Lung (tissue), 12 donors: Measurements from ENCODE around the gene SH3GL2. TPM values are rescaled to one million over a fixed set of nuclear protein-coding genes. Genes with fewer than 3 reads are reported as not detected.
A peak's percentile ranks its signal among the peaks of the same experiment; 100 is the strongest.

Source experiments
- ATAC-seq: fragments of 200-7000 bp; cut with Tn5 transposase; one replicate; pipeline ENCODE4 v1.9.1; 2020; ENCODE audit warnings: moderate number of reproducible peaks; ENCODE audit not compliant: insufficient read depth, low FRiP score
- DNase-seq, 3 donors: peaks; one replicate each; pipeline ENCODE4 v3.0.0-alpha.2; 2013 to 2017
- H3K27ac ChIP-seq, 2 donors: one replicate each; pipeline ENCODE4 v1.5.1; 2013; ENCODE audit warnings: mild to moderate bottlenecking in 2 of 2, moderate library complexity in 2 of 2, control low read depth in 1 of 2, inconsistent platforms in 1 of 2, low read depth in 1 of 2, low read length in 1 of 2
- H3K27me3 ChIP-seq, 3 donors: one replicate each; pipeline ENCODE4 v1.5.1; 2013; ENCODE audit warnings: low read length in 2 of 3; ENCODE audit not compliant: control insufficient read depth in 3 of 3, insufficient read depth in 3 of 3
- H3K36me3 ChIP-seq, 4 donors: one replicate each; pipeline ENCODE4 v1.5.1; 2013; ENCODE audit warnings: low read length in 4 of 4, mild to moderate bottlenecking in 1 of 4, moderate library complexity in 1 of 4; ENCODE audit not compliant: control insufficient read depth in 4 of 4, insufficient read depth in 4 of 4
- H3K4me1 ChIP-seq, 5 donors: one replicate each; pipeline ENCODE4 v1.5.1; 2013; ENCODE audit warnings: low read length in 5 of 5, mild to moderate bottlenecking in 2 of 5, moderate library complexity in 1 of 5; ENCODE audit not compliant: control insufficient read depth in 5 of 5, insufficient read depth in 5 of 5
- H3K4me3 ChIP-seq: one replicate; pipeline ENCODE4 v1.5.1; 2013; ENCODE audit warnings: mild to moderate bottlenecking, control low read depth, moderate library complexity
- H3K9ac ChIP-seq, 2 donors: one replicate each; pipeline ENCODE4 v1.5.1; 2013; ENCODE audit warnings: low read length in 2 of 2, control low read depth in 1 of 2; ENCODE audit not compliant: insufficient read depth in 1 of 2
- H3K9me3 ChIP-seq, 4 donors: one replicate each; pipeline ENCODE4 v1.5.1; 2013; ENCODE audit warnings: low read length in 3 of 4, mild to moderate bottlenecking in 1 of 4, moderate library complexity in 1 of 4; ENCODE audit not compliant: control insufficient read depth in 4 of 4, insufficient read depth in 3 of 4
- WGBS, 2 donors: extraction: QIAGEN DNeasy Blood & Tissue Kit; methylation state at CpG; one replicate each; pipeline ENCODE4 v1.1.7; 2013; 5-methylcytosine and 5-hydroxymethylcytosine counted together
- polyA plus RNA-seq, 2 donors: library from polyadenylated mRNA; stranded (reverse); fragments of 200-250 nt; gene quantifications; one replicate each; pipeline ENCODE4 v1.2.1, GENCODE V29; 2013
- total RNA-seq, 2 donors: library from RNA; depleted of rRNA in 1 of 2; stranded (reverse); fragments of >200 nt in 1 of 2; gene quantifications; one replicate each; pipeline ENCODE4 v1.2.1, GENCODE V29; 2014 to 2021
- TF ChIP-seq, protein P1 (sequence below): IDR thresholded peaks from 2 replicates; pipeline ENCODE4 v1.5.1; 2012; ENCODE audit warnings: mild to moderate bottlenecking; ENCODE audit errors: control extremely low read depth, extremely low read depth
- donor health status: control.
- donor health status: control.
- donor health status: Bipolar disorder and iron deficiency.
- donor health status: healthy.
- donor health status: DM: yes; HTN: yes; CAD: no.

SH3GL2 gene
- total and polyA plus RNA-seq, 4 donors, result 0.07 to 2.9 (median 1.1) TPM

DNA sequence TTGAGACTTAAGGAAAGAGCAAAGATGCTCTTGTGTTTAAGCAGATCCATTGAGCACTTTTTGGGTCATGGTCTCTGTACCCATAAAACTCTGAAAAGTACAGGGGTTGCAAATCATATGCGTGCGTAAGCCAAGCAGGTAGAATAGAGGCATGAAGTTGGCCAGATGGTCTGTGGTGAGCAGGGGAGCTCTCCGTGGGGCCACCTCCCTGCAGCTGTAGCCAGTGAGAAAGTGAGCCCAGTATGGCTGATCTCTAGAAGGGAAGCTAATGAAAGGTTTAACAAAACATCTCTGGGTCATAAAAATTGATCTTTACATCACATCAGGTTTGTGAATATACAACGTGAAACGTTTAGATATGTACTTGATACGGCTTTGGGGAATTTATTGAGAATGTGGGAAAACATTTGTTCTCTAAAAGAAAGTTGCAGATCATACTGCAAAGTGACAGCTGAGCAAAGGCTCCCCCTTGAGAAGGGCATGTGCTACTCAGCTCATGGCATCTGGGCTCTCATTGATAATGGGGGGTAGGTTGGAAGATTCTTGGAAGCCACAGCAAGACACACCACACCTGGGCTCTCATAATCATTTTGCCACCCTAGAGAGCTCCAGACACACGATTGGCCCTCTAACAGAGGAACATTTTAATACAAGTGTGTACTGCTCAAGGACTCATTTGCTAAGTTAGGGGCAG, 30.6 kb downstream of the SH3GL2 start:
- TF ChIP-seq, protein P1, sequence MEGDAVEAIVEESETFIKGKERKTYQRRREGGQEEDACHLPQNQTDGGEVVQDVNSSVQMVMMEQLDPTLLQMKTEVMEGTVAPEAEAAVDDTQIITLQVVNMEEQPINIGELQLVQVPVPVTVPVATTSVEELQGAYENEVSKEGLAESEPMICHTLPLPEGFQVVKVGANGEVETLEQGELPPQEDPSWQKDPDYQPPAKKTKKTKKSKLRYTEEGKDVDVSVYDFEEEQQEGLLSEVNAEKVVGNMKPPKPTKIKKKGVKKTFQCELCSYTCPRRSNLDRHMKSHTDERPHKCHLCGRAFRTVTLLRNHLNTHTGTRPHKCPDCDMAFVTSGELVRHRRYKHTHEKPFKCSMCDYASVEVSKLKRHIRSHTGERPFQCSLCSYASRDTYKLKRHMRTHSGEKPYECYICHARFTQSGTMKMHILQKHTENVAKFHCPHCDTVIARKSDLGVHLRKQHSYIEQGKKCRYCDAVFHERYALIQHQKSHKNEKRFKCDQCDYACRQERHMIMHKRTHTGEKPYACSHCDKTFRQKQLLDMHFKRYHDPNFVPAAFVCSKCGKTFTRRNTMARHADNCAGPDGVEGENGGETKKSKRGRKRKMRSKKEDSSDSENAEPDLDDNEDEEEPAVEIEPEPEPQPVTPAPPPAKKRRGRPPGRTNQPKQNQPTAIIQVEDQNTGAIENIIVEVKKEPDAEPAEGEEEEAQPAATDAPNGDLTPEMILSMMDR, result no peak
- no peak for ATAC-seq
- DNase-seq, result no peak
- no peaks in the 10 kb centered on the region for H3K27me3 ChIP-seq
- peaks cover 0 to 10% (median 2%) of the 10 kb centered on the region in 5 donors for H3K4me1 ChIP-seq
- no peaks in the 10 kb centered on the region for H3K36me3 ChIP-seq
- H3K4me3 ChIP-seq, result no peak overlapping the region
- no peak overlapping the region for H3K27ac ChIP-seq
- H3K9me3 ChIP-seq, result no peaks in the 10 kb centered on the region
- H3K9ac ChIP-seq, result no peak overlapping the region
- WGBS, 2 donors, result 78 to 83% methylated on average over 7 of the region's 7 CpGs

- TF ChIP-seq, protein P1, result no peak
- Histone ChIP-seq H3K4me1 (peaks cover 0 to 12% (median 0%) of the 10 kb centered on the region in 5 donors), H3K9me3 (no peaks in the 10 kb centered on the region), H3K27ac (no peak overlapping the region), H3K9ac (no peak overlapping the region), H3K36me3 (no peaks in the 10 kb centered on the region), H3K4me3 (no peak overlapping the region), H3K27me3 (no peaks in the 10 kb centered on the region)
- WGBS, 2 donors, result 91 to 92% methylated on average over 2 of the region's 2 CpGs
- ATAC-seq (no peak), DNase-seq (no peak)
Observed at GRCh38 chr9:17611342-17611741, 32.5 kb downstream of the SH3GL2 start.

DNA sequence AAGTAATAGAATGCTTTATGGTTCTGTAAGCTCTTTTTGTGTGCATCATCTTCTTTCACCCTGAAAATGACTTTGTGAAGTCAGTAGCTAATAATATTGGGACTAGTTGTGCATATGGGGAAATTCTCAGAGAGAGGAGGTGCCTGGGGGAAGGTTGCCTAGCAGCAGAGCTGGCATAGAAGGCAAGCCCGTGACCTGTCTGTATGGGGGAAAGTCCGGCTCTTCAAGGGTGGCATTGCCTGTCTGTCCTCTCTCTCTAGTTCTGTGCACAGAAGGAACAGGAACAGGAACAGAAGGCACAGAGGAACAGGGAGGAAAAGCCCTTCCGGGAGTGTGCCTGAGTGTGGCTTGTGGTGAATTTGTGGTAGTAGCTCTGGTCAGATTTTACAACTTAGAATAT, 33.1 kb downstream of the SH3GL2 start:
- ATAC-seq, result no peak
- Histone ChIP-seq H3K4me3 (no peak overlapping the region), H3K27ac (no peak overlapping the region), H3K36me3 (no peaks in the 10 kb centered on the region), H3K4me1 (peaks cover 0 to 12% (median 0%) of the 10 kb centered on the region in 5 donors), H3K27me3 (no peaks in the 10 kb centered on the region), H3K9me3 (no peaks in the 10 kb centered on the region), H3K9ac (no peak overlapping the region)
- WGBS, 2 donors, result 37 to 41% methylated on average over 3 of the region's 3 CpGs
- no peak for DNase-seq
- TF ChIP-seq, protein P1, result no peak

- peaks cover 0 to 12% (median 0%) of the 10 kb centered on the region in 5 donors for H3K4me1 ChIP-seq
- ATAC-seq, result no peak
Observed at GRCh38 chr9:17613758-17614157, 34.9 kb downstream of the SH3GL2 start.

More at GRCh38 chr9:17613758-17614157, 34.9 kb downstream of the SH3GL2 start:
- Histone ChIP-seq H3K27me3 (no peaks in the 10 kb centered on the region), H3K9me3 (no peaks in the 10 kb centered on the region), H3K36me3 (no peaks in the 10 kb centered on the region), H3K4me3 (no peak overlapping the region), H3K9ac (no peak overlapping the region), H3K27ac (no peak overlapping the region)
- WGBS, 2 donors, result 62 to 78% methylated on average over 3 of the region's 3 CpGs
- TF ChIP-seq, protein P1, result no peak
- DNase-seq, result peak in 1 of 3 donors; percentile 5
